T-helper 9 cell (primary cell): Measurements from ENCODE around the gene XPOT.
A peak's percentile ranks its signal among the peaks of the same experiment; 100 is the strongest.
"Not testable (repeated sequence)": the region's sequence is repeated elsewhere in the genome, so short reads cannot be mapped to it uniquely, and the experiment has no call there.

Experiments
- DNase-seq: peaks from one replicate; pipeline ENCODE4 v3.0.0-alpha.2; 2020
- total RNA-seq, 2 donors: gene quantifications; one replicate each; lab custom pipeline; 2026; lab: John Stamatoyannopoulos, UW

XPOT gene, protein sequence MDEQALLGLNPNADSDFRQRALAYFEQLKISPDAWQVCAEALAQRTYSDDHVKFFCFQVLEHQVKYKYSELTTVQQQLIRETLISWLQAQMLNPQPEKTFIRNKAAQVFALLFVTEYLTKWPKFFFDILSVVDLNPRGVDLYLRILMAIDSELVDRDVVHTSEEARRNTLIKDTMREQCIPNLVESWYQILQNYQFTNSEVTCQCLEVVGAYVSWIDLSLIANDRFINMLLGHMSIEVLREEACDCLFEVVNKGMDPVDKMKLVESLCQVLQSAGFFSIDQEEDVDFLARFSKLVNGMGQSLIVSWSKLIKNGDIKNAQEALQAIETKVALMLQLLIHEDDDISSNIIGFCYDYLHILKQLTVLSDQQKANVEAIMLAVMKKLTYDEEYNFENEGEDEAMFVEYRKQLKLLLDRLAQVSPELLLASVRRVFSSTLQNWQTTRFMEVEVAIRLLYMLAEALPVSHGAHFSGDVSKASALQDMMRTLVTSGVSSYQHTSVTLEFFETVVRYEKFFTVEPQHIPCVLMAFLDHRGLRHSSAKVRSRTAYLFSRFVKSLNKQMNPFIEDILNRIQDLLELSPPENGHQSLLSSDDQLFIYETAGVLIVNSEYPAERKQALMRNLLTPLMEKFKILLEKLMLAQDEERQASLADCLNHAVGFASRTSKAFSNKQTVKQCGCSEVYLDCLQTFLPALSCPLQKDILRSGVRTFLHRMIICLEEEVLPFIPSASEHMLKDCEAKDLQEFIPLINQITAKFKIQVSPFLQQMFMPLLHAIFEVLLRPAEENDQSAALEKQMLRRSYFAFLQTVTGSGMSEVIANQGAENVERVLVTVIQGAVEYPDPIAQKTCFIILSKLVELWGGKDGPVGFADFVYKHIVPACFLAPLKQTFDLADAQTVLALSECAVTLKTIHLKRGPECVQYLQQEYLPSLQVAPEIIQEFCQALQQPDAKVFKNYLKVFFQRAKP
- total RNA-seq = 123 to 315 reads per million in 2 donors

DNA sequence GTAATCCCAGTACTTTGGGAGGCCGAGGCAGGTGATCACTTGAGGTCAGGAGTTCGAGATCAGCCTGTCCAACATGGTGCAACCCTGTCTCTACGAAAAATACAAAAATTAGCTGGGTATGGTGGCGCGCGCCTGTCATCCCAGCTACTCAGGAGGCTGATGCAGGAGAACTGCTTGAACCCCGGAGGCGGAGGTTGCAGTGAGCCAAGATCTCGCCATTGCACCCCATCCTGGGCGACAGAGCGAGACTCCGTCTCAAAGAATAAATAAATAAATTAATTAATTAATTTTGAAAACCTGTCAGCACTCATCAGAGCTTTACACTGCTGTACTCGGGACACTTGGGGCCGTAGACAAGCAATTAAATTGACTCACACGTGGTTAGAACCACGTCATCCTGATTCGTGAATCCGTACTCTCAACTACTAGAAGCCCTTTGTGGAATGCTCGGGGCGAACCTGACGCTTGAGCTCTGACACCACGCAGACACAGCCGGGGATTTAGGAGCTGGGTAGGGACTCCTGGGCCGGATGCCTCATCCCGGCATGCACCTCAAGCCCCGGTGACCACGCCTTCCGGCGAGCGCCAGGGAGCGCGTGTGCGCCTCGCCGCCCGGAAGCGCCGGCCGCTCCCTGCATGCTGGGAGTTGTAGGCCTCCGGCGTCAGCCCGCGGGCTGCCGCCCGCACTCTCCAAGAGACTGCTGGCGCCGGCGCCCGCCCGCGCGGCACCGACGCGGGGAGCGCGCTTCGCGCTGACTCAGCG, at the start of gene XPOT:
Gene XPOT, plus strand, starts transcription at position 686 of the 763 bp plus-strand sequence. CDS start 5,644 bp downstream, outside the sequence.
- peak; percentile 87 for DNase-seq

- not testable (repeated sequence) for DNase-seq
Measured at GRCh38 chr12:64356209-64356608, 48.0 kb upstream of the XPOT start.

DNA sequence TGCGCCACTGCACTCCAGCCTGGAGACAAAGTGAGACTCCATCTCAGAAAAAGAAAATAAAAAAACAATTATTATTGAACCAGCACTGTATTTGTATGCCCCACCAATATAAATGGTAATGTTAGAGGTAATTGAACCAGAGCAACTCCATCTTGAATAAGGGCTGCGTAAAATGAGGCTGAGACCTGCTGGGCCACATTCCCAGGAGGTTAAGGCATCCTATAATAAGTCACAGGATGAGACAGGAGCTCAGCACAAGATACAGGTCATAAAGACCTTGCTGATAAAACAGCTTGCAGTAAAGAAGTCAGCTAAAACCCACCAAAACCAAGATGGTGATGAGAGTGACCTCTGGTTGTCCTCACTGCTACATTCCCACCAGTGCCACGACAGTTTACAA, 43.0 kb upstream of the XPOT start:
- not testable (repeated sequence) for DNase-seq

- DNase-seq = no peak
Measured at GRCh38 chr12:64362721-64363305, 41.4 kb upstream of the XPOT start.

- no peak for DNase-seq
Measured at GRCh38 chr12:64383675-64384074, 20.5 kb upstream of the XPOT start.

- no peak for DNase-seq
Measured at GRCh38 chr12:64385019-64385418, 19.2 kb upstream of the XPOT start.

- DNase-seq = no peak
Measured at GRCh38 chr12:64385468-64385867, 18.7 kb upstream of the XPOT start.

- DNase-seq = no peak
Measured at GRCh38 chr12:64387197-64387816, 16.9 kb upstream of the XPOT start.

GRCh38 chr12:64389154-64389553, 15.0 kb upstream of the XPOT start:
- DNase-seq = no peak

DNA sequence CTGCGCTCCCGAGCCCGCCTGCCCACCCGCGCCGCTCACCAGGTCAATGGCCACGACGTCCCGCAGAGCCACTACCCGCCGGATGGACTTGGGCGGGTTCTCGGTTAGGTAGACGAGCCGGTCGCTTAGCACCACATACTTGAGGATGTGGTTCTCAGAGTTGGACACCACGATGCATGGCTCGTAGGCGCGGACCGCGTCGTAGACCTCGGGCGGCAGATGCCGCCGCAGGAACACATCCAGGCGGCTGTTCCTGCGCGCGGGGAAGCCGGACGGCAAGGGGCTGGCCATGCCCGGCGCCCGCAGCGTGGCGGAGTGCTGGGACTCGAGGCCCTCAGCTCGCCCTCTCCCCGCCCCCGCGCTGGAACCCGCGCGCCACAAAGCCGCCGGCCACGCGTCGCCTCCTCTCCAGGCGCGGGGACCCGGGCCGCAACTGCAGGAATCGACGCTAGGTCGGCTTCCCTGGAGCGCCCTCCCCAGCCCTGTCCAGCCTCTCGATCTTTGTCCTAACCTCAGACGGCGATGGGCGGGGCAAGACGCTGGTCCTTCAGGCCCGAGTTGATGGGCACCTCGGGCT, 13.8 kb upstream of the XPOT start, which contains the start of gene C12orf56:
Gene C12orf56, minus strand, starts transcription at position 484 of the 577 bp plus-strand sequence. Its CDS starts 193 bp downstream, at position 291.
- peak; percentile 3 for DNase-seq

DNA sequence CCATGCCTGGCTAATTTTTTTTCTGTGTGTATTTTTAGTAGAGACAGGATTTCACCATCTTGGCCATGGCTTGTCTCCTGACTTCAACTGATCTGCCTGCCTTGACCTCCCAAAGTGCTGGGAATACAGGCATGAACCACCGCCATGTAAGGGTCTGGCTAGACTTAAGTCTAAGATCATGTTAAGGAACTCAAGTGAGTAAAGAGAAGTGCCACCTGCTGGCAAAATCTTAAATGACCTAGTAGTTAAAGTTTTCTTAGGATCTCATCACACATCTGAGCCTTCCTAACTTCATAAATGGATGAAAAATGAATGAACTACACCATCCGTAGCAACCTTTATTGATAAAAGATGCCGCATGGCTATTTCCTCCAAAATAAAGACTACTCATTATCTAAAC, 12.0 kb upstream of the XPOT start:
- DNase-seq = no peak

DNA sequence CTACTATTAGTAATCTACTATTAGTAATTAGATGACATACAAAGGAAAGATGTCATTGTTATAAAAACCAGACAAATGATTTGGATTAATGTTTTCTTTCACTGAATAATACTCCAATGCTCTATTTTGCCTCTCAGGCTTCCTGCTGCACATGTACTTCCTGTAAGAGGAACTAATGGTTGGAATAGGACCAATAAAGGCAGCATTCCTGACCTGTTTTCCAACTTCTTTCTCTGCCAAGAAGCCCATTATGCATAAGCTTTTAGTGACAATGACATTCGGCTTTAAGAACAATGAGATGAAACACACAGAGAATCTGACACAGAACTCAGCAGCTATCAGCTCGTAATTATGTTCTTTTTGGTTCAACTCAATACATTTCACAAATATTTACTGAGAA, 8.5 kb upstream of the XPOT start:
- no peak for DNase-seq

- DNase-seq = peak; percentile 26
Measured at GRCh38 chr12:64400041-64400440, 4.2 kb upstream of the XPOT start.

- DNase-seq = no peak
Measured at GRCh38 chr12:64402181-64402580, 2.0 kb upstream of the XPOT start.

GRCh38 chr12:64404470-64405256, 471 bp downstream of the XPOT start:
- DNase-seq = peak; percentile 18

- DNase-seq = no peak
Measured at GRCh38 chr12:64407342-64408223, 3.4 kb downstream of the XPOT start.

DNA sequence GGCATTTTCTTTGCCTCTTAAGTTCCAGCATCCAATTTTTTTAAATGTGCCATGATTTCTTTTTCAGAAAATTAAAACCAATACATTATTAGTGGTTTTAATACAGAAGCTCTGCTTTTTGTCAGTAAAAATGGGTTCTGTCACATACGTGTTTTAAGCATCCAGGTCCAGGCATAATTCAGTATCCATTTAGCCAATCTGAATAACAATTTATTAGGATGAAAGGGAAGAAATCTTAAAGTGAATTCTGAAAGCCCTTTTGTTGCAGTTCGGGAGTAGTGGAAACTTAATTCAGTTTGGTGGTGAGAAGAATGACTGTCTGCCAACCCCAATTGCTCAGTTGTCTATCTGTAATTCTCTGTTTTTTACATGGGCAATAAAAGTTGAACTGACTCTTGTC, 7.2 kb downstream of the XPOT start:
- no peak for DNase-seq

- no peak for DNase-seq
Measured at GRCh38 chr12:64412459-64412858, 8.3 kb downstream of the XPOT start.

GRCh38 chr12:64413884-64414283, 9.7 kb downstream of the XPOT start:
- DNase-seq = no peak
